GM19239 (cell line): ENCODE measurements around the gene LSS.
"Not testable (repeated sequence)": the region's sequence is repeated elsewhere in the genome, so short reads cannot be mapped to it uniquely, and the experiment has no call there.

Experiments
- DNase-seq: peaks from one replicate; pipeline ENCODE4 v3.0.0; 2011; ENCODE audit warnings: low spot score; ENCODE audit not compliant: insufficient read length
- FAIRE-seq: peaks from 2 replicates; lab custom pipeline; 2011; peaks lifted over from hg19 to GRCh38; lab: Jason Lieb, UNC

Gene LSS

DNA sequence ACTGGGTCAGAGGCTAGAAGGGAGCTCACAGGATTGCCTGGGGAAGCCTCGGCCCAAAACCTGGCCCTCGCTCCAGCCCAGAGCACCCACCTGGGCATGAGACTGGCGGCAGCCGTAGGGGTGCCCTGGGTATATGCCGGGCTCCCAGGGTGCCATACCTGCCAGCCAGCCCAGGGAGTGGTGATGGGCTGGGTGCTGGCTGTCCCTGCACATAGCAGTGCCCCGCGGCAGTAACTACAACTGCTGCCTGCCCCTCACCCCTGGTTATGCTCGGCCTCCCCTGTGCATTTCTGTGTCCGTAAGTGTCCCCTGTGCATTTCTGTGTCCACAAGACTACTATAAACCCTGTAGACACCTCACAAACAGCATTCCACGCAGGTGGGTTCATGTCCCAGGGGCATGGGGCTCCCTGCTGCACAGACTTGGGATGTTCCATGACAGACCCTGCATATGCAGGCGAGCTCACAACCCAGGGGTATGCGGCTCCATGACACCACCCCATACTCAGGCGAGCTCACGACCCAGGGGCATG is 38.5 kb downstream of the LSS start:
- no peak for DNase-seq
- FAIRE-seq, result no peak

DNA sequence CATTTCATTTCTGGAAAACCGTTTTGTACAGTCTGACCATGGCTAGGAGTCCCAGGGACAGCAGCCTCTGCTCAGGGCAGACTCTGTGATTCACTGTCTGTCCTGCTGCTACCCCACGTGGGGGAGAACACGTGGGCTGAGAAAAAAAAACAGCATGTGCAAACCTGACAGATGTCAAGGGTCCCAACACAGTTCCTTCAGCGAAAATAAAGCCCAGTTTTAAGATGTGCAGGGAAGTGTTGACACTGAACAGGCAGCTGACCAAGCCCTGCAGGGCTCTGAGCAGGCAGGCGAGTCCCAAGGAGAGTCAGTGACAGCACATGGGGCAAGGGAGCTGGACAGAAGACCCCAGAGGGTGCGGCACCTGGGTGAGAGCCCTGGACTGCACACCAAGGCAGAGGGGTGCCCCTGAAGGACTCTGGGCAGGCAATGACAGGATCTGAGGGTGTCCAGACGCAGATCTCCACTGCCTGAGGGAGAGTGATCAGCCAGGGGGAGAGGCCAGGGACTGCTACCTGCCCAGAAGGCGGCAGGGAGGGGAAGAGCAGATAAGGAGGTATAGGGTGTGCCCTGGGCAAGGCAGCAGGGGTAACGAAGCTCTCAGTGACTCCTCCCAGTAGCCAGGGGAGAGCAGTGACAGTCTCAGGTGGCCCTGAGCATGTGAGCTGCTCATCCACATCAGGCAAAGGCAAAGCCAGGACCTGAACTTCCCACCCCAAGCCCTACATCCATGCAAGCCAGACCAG is 39.2 kb downstream of the LSS start:
- DNase-seq, result no peak
- FAIRE-seq, result no peak

- FAIRE-seq, result no peak
- no peak for DNase-seq
Measured at GRCh38 chr21:46188226-46189212, 40.1 kb downstream of the LSS start.

DNA sequence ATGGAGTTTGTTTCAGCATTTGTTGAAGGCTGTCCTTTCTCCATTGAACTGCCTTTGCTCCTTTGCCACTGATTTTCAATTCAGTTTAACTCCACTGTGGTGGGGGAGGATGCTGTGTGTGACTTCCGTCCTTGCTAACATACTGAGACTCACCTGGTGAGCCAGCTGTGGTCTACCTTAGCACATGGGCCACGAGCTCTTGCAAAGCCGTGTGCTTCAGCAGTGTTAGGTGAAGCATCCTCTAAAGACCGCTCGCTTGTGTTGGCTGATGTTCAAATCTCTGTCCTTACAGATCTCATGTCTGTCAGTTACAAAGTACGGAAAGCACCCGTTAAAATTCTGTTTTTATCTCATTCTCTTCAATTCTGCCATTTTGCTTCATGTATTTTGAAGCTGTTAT is 40.8 kb downstream of the LSS start:
- DNase-seq (no peak), FAIRE-seq (no peak)

- DNase-seq (no peak), FAIRE-seq (no peak)
Measured at GRCh38 chr21:46187261-46187660, 41.3 kb downstream of the LSS start.

- DNase-seq, result no peak
- FAIRE-seq, result no peak
Measured at GRCh38 chr21:46185716-46186115, 42.9 kb downstream of the LSS start.

GRCh38 chr21:46184625-46185555 is 43.7 kb downstream of the LSS start:
- FAIRE-seq, result no peak
- DNase-seq, result no peak

- FAIRE-seq (no peak), DNase-seq (peak; percentile 57)
Measured at GRCh38 chr21:46183910-46184624, 44.5 kb downstream of the LSS start, which contains the start of gene SPATC1L. Gene SPATC1L, minus strand, starts transcription at chr21:46184459. Its CDS starts 1,643 bp downstream, at chr21:46182816.

DNA sequence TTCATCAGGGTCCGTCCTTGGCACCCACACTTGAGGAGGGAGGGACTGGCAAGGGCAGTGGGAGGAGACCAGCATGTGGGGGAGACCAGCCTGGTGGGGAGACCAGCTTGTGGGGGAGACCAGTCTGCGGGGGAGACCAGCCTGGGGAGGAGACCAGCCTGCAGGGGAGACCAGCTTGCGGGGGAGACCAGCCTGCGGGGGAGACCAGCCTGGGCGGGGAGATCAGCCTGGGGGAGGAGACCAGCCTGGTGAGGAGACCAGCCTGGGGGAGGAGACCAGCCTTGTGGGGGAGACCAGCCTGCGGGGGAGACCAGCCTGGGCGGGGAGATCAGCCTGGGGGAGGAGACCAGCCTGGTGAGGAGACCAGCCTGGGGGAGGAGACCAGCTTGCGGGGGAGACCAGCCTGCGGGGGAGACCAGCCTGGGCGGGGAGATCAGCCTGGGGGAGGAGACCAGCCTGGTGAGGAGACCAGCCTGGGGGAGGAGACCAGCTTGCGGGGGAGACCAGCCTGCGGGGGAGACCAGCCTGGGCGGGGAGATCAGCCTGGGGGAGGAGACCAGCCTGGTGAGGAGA is 45.2 kb downstream of the LSS start:
- DNase-seq, FAIRE-seq: not testable (repeated sequence)

GRCh38 chr21:46182548-46183336 is 45.8 kb downstream of the LSS start:
- FAIRE-seq, result no peak
- no peak for DNase-seq

- FAIRE-seq, result no peak
- no peak for DNase-seq
Measured at GRCh38 chr21:46181953-46182547, 46.5 kb downstream of the LSS start.

DNA sequence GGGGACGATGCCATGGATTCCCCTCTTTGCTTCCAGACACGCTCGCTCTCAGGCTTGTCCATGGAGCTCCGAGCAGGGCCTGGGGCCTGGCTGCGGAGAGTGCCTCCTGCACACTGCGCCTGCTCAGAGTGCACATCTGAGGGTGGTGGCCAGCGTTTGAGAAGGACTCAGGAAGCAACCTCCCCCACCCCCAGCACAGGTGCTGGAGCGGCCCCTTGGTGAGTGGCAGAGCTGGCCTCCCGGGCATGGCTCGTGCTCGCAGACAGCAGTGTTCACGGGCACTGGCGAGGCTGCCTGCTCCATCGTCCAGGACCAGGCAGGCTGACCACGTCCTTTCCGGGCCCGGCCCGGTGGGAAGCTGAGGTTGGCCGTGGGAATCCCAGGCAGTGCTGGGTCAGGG is 47.1 kb downstream of the LSS start:
- FAIRE-seq, result no peak
- no peak for DNase-seq

GRCh38 chr21:46180778-46181391 is 47.7 kb downstream of the LSS start:
- FAIRE-seq (no peak), DNase-seq (no peak)

DNA sequence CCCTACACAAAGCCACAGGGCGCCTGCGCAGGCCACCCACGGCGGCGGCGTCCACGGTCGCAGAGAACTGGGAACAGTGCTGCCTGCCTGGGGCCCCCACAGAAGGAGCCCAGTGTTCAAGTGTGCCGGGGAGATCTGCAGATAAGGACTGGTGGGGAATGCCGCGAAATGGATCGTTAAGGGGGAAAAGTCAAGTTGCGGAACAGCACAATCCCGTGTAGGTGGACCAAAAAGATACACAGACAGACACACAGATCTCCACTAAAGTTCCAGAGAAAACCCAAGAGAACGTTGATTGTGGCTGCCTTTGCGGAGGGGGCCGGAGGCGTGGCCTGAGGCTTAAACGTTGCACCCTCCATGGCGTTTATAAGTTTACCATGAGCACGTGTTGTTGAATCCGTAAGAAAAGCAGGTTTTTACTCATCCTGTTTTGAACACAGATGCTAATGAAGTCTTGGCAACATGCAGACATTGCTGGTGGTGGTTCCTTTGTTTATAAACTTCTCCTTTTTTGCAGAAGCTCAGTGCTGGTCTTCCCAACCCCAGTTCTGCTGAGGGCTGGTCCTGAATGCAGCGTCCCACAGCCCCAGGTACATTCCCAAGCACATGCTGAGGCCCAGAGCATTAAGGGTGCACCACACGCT is 48.4 kb downstream of the LSS start:
- FAIRE-seq (no peak), DNase-seq (no peak)

GRCh38 chr21:46179708-46180078 is 48.9 kb downstream of the LSS start:
- no peak for FAIRE-seq
- DNase-seq, result no peak

DNA sequence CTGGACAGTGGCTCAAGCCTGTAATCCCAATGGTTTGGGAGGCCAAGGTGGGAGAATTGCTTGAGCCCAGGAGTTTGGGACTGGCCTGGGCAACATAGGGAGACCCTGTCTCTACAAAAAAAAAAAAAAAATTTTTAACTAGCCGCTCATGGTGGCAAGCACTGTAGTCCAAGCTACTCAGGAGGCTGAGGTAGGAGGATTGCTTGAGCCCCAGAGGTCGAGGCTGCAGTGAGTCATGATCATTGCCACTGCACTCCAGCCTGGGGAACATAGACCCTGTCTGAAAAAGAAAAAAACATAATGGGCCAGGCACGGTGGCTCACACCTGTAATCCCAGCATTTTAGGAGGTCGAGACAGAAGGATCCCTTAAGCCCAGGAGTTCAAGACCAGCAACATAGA is 49.6 kb downstream of the LSS start:
- DNase-seq (no peak), FAIRE-seq (no peak)
